Measurements from ENCODE around the gene PPP6C.
"Not testable (repeated sequence)": the region's sequence is repeated elsewhere in the genome, so short reads cannot be mapped to it uniquely, and the experiment has no call there.

Gene PPP6C

DNA sequence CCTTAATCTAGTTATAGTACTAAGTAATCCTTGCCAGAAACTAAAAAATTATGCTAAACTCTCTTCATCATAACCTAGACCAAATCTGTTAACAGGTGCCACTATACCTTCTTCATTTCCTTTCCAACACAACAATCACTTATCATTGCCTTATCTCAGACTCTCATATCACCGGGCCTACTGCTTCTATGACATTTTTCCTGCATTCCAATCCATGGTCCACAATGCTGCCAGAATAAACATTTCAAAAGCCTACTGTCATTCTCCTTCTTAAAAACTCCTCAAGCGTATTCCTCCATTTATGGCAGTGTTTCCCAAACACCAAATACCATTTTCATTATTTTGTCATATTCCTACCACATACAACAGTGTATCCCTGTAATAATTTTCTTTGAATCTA lies 6.5 kb downstream of the PPP6C start:
- Histone ChIP-seq H3K79me2 (ENCODE audit: low read length) (peaks cover 100% of the 10 kb centered on the region), H3K4me1 (ENCODE audit: low read length) (no peaks in the 10 kb centered on the region), H4K20me1 (ENCODE audit: insufficient read depth, low read length) (no peaks in the 10 kb centered on the region), H3F3A (ENCODE audit: insufficient read depth, low read length) (peaks cover 3% of the 10 kb centered on the region; the same call in 1 of the 2 replicates), H3K4me2 (ENCODE audit: low read depth, low read length) (no peak overlapping the region), H3K27me3 (replicated peaks; ENCODE audit: insufficient read depth, low read length) (no peaks in the 10 kb centered on the region), H3K36me3 (replicated peaks; ENCODE audit: insufficient read depth, low read length) (no peaks in the 10 kb centered on the region), H3K9me3 (replicated peaks; ENCODE audit: insufficient read depth, low read length) (no peaks in the 10 kb centered on the region), H3K9me2 (replicated peaks; ENCODE audit: insufficient read depth, low read length) (no peaks in the 10 kb centered on the region), H2AFZ (ENCODE audit: low read length) (no peak overlapping the region), H3K27ac (ENCODE audit: low read length) (no peak overlapping the region), H3K4me3 (ENCODE audit: low read length) (no peak overlapping the region), H3K9ac (ENCODE audit: low read length) (no peak overlapping the region)
- DNase-seq, result no peak
- TF ChIP-seq, protein P1, sequence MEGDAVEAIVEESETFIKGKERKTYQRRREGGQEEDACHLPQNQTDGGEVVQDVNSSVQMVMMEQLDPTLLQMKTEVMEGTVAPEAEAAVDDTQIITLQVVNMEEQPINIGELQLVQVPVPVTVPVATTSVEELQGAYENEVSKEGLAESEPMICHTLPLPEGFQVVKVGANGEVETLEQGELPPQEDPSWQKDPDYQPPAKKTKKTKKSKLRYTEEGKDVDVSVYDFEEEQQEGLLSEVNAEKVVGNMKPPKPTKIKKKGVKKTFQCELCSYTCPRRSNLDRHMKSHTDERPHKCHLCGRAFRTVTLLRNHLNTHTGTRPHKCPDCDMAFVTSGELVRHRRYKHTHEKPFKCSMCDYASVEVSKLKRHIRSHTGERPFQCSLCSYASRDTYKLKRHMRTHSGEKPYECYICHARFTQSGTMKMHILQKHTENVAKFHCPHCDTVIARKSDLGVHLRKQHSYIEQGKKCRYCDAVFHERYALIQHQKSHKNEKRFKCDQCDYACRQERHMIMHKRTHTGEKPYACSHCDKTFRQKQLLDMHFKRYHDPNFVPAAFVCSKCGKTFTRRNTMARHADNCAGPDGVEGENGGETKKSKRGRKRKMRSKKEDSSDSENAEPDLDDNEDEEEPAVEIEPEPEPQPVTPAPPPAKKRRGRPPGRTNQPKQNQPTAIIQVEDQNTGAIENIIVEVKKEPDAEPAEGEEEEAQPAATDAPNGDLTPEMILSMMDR (IDR thresholded peaks at IDR 0.05; ENCODE audit: low read length), result no peak
- no peak for TF ChIP-seq EZH2phosphoT487 (IDR thresholded peaks at IDR 0.05; ENCODE audit: low read length)
- TF ChIP-seq EZH2 (optimal IDR thresholded peaks at IDR 0.05; ENCODE audit: low read depth, low read length), result no peak

DNA sequence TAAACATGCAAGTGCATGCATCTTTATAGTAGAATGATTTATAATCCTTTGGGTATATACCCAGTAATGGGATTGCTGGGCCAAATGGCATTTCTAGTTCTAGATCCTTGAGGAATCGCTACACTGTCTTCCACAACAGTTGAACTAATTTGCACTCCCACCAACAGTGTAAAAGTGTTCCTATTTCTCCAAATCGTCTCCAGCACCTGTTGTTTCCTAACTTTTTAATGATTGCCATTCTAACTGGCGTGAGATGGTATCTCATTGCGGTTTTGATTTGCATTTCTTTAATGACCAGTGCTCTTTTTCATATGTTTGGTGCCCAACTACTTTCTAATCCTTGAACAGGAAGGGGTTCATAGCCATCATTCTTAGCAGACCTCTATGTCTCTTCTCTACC lies 7.8 kb downstream of the PPP6C start:
- H3K4me2 ChIP-seq (ENCODE audit: low read depth, low read length); H3K4me1 ChIP-seq (ENCODE audit: low read length); H4K20me1 ChIP-seq (ENCODE audit: insufficient read depth, low read length); H3K36me3 ChIP-seq (replicated peaks; ENCODE audit: insufficient read depth, low read length); DNase-seq; H3K27me3 ChIP-seq (replicated peaks; ENCODE audit: insufficient read depth, low read length); H3K4me3 ChIP-seq (ENCODE audit: low read length); H3K9me2 ChIP-seq (replicated peaks; ENCODE audit: insufficient read depth, low read length); H3F3A ChIP-seq (ENCODE audit: insufficient read depth, low read length); H2AFZ ChIP-seq (ENCODE audit: low read length); H3K9me3 ChIP-seq (replicated peaks; ENCODE audit: insufficient read depth, low read length); H3K9ac ChIP-seq (ENCODE audit: low read length); H3K27ac ChIP-seq (ENCODE audit: low read length): not testable (repeated sequence)
- H3K79me2 ChIP-seq (ENCODE audit: low read length), result peaks cover 100% of the 10 kb centered on the region

DNA sequence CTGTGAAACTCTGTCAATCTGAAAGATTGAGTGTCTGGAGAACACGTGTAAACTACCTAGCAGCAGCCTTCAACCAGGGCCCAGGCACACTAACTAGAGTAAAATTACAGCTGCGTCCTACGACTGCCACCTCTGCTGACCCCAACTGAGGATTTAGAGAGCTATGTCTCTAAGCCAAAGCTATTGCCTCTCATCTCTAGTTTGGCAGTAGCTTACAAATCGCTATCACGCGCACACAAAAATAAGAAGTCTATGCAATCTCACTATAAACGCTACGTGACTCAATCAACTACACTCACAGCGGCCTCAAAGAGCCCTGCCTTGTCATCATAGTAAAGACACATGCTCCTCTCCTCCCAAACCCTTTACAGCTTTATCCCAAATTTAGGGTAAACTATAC lies 8.7 kb downstream of the PPP6C start:
- TF ChIP-seq EZH2 (optimal IDR thresholded peaks at IDR 0.05; ENCODE audit: low read depth, low read length) (no peak), EZH2phosphoT487 (IDR thresholded peaks at IDR 0.05; ENCODE audit: low read length) (no peak)
- TF ChIP-seq, protein P1 (IDR thresholded peaks at IDR 0.05; ENCODE audit: low read length), result no peak
- H3K4me1 ChIP-seq (ENCODE audit: low read length), result no peaks in the 10 kb centered on the region
- H4K20me1 ChIP-seq (ENCODE audit: insufficient read depth, low read length), result no peaks in the 10 kb centered on the region
- peaks cover 4% of the 10 kb centered on the region; the same call in 1 of the 2 replicates for H3F3A ChIP-seq (ENCODE audit: insufficient read depth, low read length)
- DNase-seq, result no peak
- H3K36me3 ChIP-seq (replicated peaks; ENCODE audit: insufficient read depth, low read length), result no peaks in the 10 kb centered on the region
- H2AFZ ChIP-seq (ENCODE audit: low read length), result no peak overlapping the region
- no peak overlapping the region for H3K9ac ChIP-seq (ENCODE audit: low read length)
- no peaks in the 10 kb centered on the region for H3K9me3 ChIP-seq (replicated peaks; ENCODE audit: insufficient read depth, low read length)
- no peak overlapping the region for H3K4me3 ChIP-seq (ENCODE audit: low read length)
- no peaks in the 10 kb centered on the region for H3K9me2 ChIP-seq (replicated peaks; ENCODE audit: insufficient read depth, low read length)
- H3K4me2 ChIP-seq (ENCODE audit: low read depth, low read length), result no peak overlapping the region
- H3K27me3 ChIP-seq (replicated peaks; ENCODE audit: insufficient read depth, low read length), result no peaks in the 10 kb centered on the region
- H3K79me2 ChIP-seq (ENCODE audit: low read length), result peaks cover 100% of the 10 kb centered on the region
- H3K27ac ChIP-seq (ENCODE audit: low read length), result no peak overlapping the region

DNA sequence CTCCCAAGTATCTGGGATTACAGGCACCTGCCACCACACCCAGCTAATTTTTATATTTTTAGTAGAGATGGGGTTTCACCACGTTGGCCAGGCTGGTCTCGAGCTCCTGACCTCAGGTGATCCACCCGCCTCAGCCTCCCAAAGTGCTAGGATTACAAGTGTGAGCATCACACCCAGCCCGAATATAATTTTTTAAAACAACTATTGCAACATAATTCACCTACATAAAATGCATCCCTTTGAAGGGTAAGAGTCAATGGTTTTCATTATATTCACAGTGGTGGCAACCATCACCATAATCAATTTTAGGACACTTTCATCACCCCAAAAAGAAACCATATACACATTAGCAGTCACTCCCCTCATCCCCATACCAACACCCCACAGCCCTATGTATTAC lies 9.8 kb downstream of the PPP6C start:
- not testable (repeated sequence) for DNase-seq; H3K27me3 ChIP-seq (replicated peaks; ENCODE audit: insufficient read depth, low read length); H2AFZ ChIP-seq (ENCODE audit: low read length); H3K36me3 ChIP-seq (replicated peaks; ENCODE audit: insufficient read depth, low read length); H3F3A ChIP-seq (ENCODE audit: insufficient read depth, low read length); H3K4me1 ChIP-seq (ENCODE audit: low read length); H3K4me2 ChIP-seq (ENCODE audit: low read depth, low read length); H4K20me1 ChIP-seq (ENCODE audit: insufficient read depth, low read length); H3K9me3 ChIP-seq (replicated peaks; ENCODE audit: insufficient read depth, low read length); H3K9ac ChIP-seq (ENCODE audit: low read length); H3K9me2 ChIP-seq (replicated peaks; ENCODE audit: insufficient read depth, low read length); H3K27ac ChIP-seq (ENCODE audit: low read length); H3K4me3 ChIP-seq (ENCODE audit: low read length)
- peaks cover 98% of the 10 kb centered on the region for H3K79me2 ChIP-seq (ENCODE audit: low read length)

All from MM.1S (cell line).